ENCODE data around the gene CHMP4B.

- TF ChIP-seq POLR2AphosphoS5 (IDR thresholded peaks at IDR 0.05) (no peak), CTCF (IDR thresholded peaks at IDR 0.05) (no peak), POLR2A (IDR thresholded peaks at IDR 0.05) (no peak)
Measured at GRCh38 chr20:33851842-33852466, 40.8 kb downstream of the CHMP4B start.

Data from sigmoid colon (tissue), 4 donors.